ENCODE results near the gene CARHSP1.

Gene CARHSP1

DNA sequence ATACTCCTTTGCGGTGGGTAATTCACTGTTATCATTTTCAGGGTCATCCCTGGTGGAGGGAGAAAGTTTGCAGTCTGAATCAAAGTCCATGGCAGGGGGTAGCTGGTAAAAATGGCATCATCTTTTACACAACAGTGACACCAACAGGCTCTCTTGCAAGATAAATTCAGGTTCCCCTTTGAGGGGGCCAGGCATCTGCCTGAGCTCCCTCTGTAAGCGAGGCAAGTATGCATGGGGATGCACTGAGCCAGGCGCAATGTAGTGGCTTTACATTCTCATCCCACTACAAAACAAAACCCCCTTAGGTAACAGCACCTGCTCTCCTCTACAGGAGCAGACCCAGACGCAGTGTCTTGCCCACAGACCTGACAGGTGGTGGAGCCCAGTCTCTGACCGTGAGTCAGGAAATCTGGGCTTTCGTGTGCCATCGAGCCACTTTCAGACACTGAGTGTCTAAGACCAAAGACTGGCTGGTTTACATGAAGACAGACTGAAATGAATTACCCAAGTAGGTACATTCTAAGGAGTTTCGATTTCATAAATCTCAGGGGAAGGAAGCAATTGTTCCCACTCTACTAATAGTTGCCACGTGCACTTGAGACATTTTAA lies 31.0 kb upstream of the CARHSP1 start:
- no CpG with 5 or more reads among the region's 9 CpGs for WGBS (ENCODE audit: extremely low coverage, insufficient coverage, low lambda C conversion rate)
- peak; percentile 35 for DNase-seq

DNA sequence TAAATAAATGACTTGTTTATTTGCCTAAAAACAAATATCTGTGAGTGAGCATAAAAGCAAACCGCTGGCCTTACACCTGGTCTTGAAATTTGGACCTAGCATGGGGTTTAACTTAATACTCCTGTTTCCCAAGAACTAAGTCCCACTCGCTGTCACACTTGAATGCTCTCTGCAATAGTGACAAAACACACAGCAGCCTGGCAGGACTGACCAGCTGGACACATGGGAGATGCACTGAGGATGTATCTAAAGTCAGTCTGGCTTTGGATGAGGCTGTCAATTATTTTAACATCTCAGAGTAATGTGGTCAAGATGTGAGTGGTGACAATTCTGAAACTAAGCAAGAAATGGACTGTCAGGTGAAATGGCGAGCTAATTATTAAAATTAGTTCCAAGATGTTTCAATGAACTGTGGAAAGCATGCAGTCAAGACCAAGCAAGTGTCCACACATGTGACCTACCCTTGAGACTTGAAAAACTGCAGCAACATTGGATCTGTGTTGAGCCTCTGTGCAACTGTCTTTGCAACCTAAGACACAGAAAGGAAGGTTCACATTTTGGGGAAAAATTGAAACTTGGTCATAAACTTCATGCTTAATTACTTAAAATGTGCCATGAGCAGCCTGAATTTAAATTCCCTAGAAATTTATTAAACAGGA lies 30.0 kb upstream of the CARHSP1 start:
- Histone ChIP-seq H3K27ac (ENCODE audit: low read depth, low read length) (no peak overlapping the region), H3K36me3 (ENCODE audit: control insufficient read depth, insufficient read depth, low read length) (peaks cover 45% of the 10 kb centered on the region), H2BK15ac (replicated peaks; ENCODE audit: low read depth) (no peak overlapping the region), H2AK5ac (ENCODE audit: low read length) (no peak overlapping the region), H3K4me3 (ENCODE audit: low read length) (no peak overlapping the region), H2BK120ac (ENCODE audit: low read depth, low read length) (no peak overlapping the region), H3K4ac (ENCODE audit: low read depth, low read length) (no peak overlapping the region), H3K79me2 (ENCODE audit: control insufficient read depth, insufficient read depth, low read length) (no peaks in the 10 kb centered on the region), H3K18ac (ENCODE audit: low read length) (no peak overlapping the region), H4K5ac (ENCODE audit: low read length) (no peak overlapping the region), H3K56ac (ENCODE audit: low read length) (no peak overlapping the region), H4K8ac (ENCODE audit: low read depth, low read length) (no peak overlapping the region), H3K27me3 (ENCODE audit: insufficient read depth, low read length, poor library complexity) (no peaks in the 10 kb centered on the region), H3K4me1 (ENCODE audit: control insufficient read depth, low read depth, low read length) (no peaks in the 10 kb centered on the region), H2BK5ac (ENCODE audit: low read length) (no peak overlapping the region), H3K23ac (ENCODE audit: low read length) (no peak overlapping the region), H3K79me1 (ENCODE audit: low read length) (no peaks in the 10 kb centered on the region), H3K4me2 (ENCODE audit: low read length) (no peak overlapping the region), H3K9ac (ENCODE audit: low read length) (no peak overlapping the region)
- DNase-seq, result no peak
- WGBS (ENCODE audit: extremely low coverage, insufficient coverage, low lambda C conversion rate), result no CpG with 5 or more reads among the region's 3 CpGs

More for the DNA sequence above, 31.0 kb upstream of the CARHSP1 start:
- no peak overlapping the region for H3K9ac ChIP-seq (ENCODE audit: low read length)
- no peak overlapping the region for H2BK120ac ChIP-seq (ENCODE audit: low read depth, low read length)
- no peaks in the 10 kb centered on the region for H3K4me1 ChIP-seq (ENCODE audit: control insufficient read depth, low read depth, low read length)
- H2BK15ac ChIP-seq (replicated peaks; ENCODE audit: low read depth), result no peak overlapping the region
- no peak overlapping the region for H2BK5ac ChIP-seq (ENCODE audit: low read length)
- no peak overlapping the region for H3K23ac ChIP-seq (ENCODE audit: low read length)
- H2AK5ac ChIP-seq (ENCODE audit: low read length), result no peak overlapping the region
- H3K56ac ChIP-seq (ENCODE audit: low read length), result no peak overlapping the region
- H3K4ac ChIP-seq (ENCODE audit: low read depth, low read length), result no peak overlapping the region
- H3K36me3 ChIP-seq (ENCODE audit: control insufficient read depth, insufficient read depth, low read length), result peaks cover 43% of the 10 kb centered on the region
- no peak overlapping the region for H4K5ac ChIP-seq (ENCODE audit: low read length)
- no peak overlapping the region for H3K18ac ChIP-seq (ENCODE audit: low read length)
- no peak overlapping the region for H3K4me2 ChIP-seq (ENCODE audit: low read length)
- H4K8ac ChIP-seq (ENCODE audit: low read depth, low read length), result no peak overlapping the region
- H3K79me2 ChIP-seq (ENCODE audit: control insufficient read depth, insufficient read depth, low read length), result no peaks in the 10 kb centered on the region
- no peak overlapping the region for H3K27ac ChIP-seq (ENCODE audit: low read depth, low read length)
- no peak overlapping the region for H3K4me3 ChIP-seq (ENCODE audit: low read length)
- no peaks in the 10 kb centered on the region for H3K79me1 ChIP-seq (ENCODE audit: low read length)
- H3K27me3 ChIP-seq (ENCODE audit: insufficient read depth, low read length, poor library complexity), result no peaks in the 10 kb centered on the region

DNA sequence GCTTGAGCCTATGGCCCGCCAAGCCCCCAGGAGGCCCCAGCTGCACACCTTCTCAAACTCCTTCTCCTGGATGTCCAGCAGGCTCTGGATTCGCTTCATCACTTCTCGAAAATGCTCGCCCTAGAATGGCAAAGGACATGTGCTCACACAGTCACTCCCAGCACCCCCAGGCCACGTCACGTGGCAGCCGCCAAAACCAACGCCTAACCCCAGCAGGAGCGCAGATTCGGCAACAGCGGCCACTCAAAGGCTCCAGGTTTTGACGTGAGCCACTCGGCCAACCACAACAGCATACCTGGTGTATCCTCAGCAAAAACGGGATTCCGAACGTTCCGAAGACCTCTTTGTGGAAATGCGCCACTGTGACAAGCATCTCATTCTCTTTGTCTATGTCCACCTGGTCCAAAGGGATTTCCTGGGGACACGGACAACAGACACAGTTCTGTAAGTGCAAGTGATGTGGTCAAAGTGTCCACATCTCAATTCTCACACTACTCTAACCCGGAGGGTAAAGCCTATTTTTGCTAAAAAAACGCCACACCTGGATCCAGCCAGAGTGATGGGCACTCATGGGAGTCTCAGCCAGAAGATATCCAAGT lies 26.0 kb upstream of the CARHSP1 start:
- H3K27ac ChIP-seq (ENCODE audit: low read depth, low read length), result no peak overlapping the region
- no CpG with 5 or more reads among the region's 21 CpGs for WGBS (ENCODE audit: extremely low coverage, insufficient coverage, low lambda C conversion rate)

DNA sequence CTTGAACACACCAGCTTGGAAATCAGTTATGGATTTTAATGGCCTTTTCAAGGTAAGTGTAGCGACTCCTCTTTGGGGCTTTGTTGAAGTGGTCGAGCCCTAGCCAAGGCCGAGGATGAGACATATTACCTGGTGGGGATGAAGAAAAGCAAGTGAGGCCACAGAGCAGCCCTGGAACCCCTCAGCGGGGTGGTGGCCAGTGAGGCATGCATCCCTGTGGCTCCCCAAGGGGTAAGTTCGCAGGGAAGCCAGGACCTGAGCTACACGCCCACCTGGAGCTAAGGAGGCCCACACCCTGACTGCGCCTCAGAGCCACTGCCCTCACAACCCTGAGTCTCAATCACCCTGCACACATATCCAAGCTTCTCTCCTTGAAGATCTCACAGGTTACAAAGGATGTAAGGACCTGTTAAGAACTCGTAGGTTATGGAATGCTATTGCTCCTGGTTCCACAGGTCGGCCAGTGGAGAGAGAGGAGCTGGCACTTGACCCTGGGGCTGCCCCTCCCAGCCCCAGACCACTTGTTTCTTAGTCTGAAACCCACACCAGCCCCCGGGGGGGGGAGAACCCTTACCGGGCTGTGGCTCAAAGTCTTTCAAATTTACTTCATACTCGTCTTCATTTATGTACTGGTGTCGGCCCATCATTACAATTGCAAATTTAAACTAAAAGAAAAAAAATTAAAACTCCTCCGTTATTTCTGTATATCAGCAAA lies 25.3 kb upstream of the CARHSP1 start:
- Histone ChIP-seq H3K4me2 (ENCODE audit: low read length) (no peak overlapping the region), H2AK5ac (ENCODE audit: low read length) (no peak overlapping the region), H3K18ac (ENCODE audit: low read length) (no peak overlapping the region), H3K27ac (ENCODE audit: low read depth, low read length) (no peak overlapping the region), H2BK15ac (replicated peaks; ENCODE audit: low read depth) (no peak overlapping the region), H3K79me2 (ENCODE audit: control insufficient read depth, insufficient read depth, low read length) (no peaks in the 10 kb centered on the region), H3K79me1 (ENCODE audit: low read length) (no peaks in the 10 kb centered on the region), H3K36me3 (ENCODE audit: control insufficient read depth, insufficient read depth, low read length) (peaks cover 43% of the 10 kb centered on the region), H4K5ac (ENCODE audit: low read length) (no peak overlapping the region), H3K9ac (ENCODE audit: low read length) (no peak overlapping the region), H3K4me3 (ENCODE audit: low read length) (no peak overlapping the region), H3K27me3 (ENCODE audit: insufficient read depth, low read length, poor library complexity) (no peaks in the 10 kb centered on the region), H3K4me1 (ENCODE audit: control insufficient read depth, low read depth, low read length) (no peaks in the 10 kb centered on the region), H3K23ac (ENCODE audit: low read length) (no peak overlapping the region), H3K56ac (ENCODE audit: low read length) (no peak overlapping the region), H4K8ac (ENCODE audit: low read depth, low read length) (no peak overlapping the region), H3K4ac (ENCODE audit: low read depth, low read length) (no peak overlapping the region), H2BK5ac (ENCODE audit: low read length) (no peak overlapping the region), H2BK120ac (ENCODE audit: low read depth, low read length) (no peak overlapping the region)
- no CpG with 5 or more reads among the region's 14 CpGs for WGBS (ENCODE audit: extremely low coverage, insufficient coverage, low lambda C conversion rate)
- no peak for DNase-seq

More for the DNA sequence above, 26.0 kb upstream of the CARHSP1 start:
- DNase-seq, result no peak
- Histone ChIP-seq H2BK5ac (ENCODE audit: low read length) (no peak overlapping the region), H3K79me1 (ENCODE audit: low read length) (no peaks in the 10 kb centered on the region), H3K79me2 (ENCODE audit: control insufficient read depth, insufficient read depth, low read length) (no peaks in the 10 kb centered on the region), H3K4me2 (ENCODE audit: low read length) (no peak overlapping the region), H2BK15ac (replicated peaks; ENCODE audit: low read depth) (no peak overlapping the region), H3K9ac (ENCODE audit: low read length) (no peak overlapping the region), H3K18ac (ENCODE audit: low read length) (no peak overlapping the region), H3K27me3 (ENCODE audit: insufficient read depth, low read length, poor library complexity) (no peaks in the 10 kb centered on the region), H3K4ac (ENCODE audit: low read depth, low read length) (no peak overlapping the region), H4K8ac (ENCODE audit: low read depth, low read length) (no peak overlapping the region), H3K36me3 (ENCODE audit: control insufficient read depth, insufficient read depth, low read length) (peaks cover 45% of the 10 kb centered on the region), H2BK120ac (ENCODE audit: low read depth, low read length) (no peak overlapping the region), H2AK5ac (ENCODE audit: low read length) (no peak overlapping the region), H3K56ac (ENCODE audit: low read length) (no peak overlapping the region), H4K5ac (ENCODE audit: low read length) (no peak overlapping the region), H3K4me3 (ENCODE audit: low read length) (no peak overlapping the region), H3K23ac (ENCODE audit: low read length) (no peak overlapping the region), H3K4me1 (ENCODE audit: control insufficient read depth, low read depth, low read length) (no peaks in the 10 kb centered on the region)

GRCh38 chr16:8893426-8893825 lies 24.6 kb upstream of the CARHSP1 start:
- Histone ChIP-seq H3K56ac (ENCODE audit: low read length) (no peak overlapping the region), H3K4ac (ENCODE audit: low read depth, low read length) (no peak overlapping the region), H2AK5ac (ENCODE audit: low read length) (no peak overlapping the region), H3K18ac (ENCODE audit: low read length) (no peak overlapping the region), H3K9ac (ENCODE audit: low read length) (no peak overlapping the region), H3K36me3 (ENCODE audit: control insufficient read depth, insufficient read depth, low read length) (peaks cover 43% of the 10 kb centered on the region), H3K27ac (ENCODE audit: low read depth, low read length) (no peak overlapping the region), H3K27me3 (ENCODE audit: insufficient read depth, low read length, poor library complexity) (no peaks in the 10 kb centered on the region), H3K4me3 (ENCODE audit: low read length) (no peak overlapping the region), H2BK15ac (replicated peaks; ENCODE audit: low read depth) (no peak overlapping the region), H2BK120ac (ENCODE audit: low read depth, low read length) (no peak overlapping the region), H3K4me2 (ENCODE audit: low read length) (no peak overlapping the region), H3K79me1 (ENCODE audit: low read length) (no peaks in the 10 kb centered on the region), H2BK5ac (ENCODE audit: low read length) (no peak overlapping the region), H4K5ac (ENCODE audit: low read length) (no peak overlapping the region), H3K23ac (ENCODE audit: low read length) (no peak overlapping the region), H4K8ac (ENCODE audit: low read depth, low read length) (no peak overlapping the region), H3K79me2 (ENCODE audit: control insufficient read depth, insufficient read depth, low read length) (no peaks in the 10 kb centered on the region), H3K4me1 (ENCODE audit: control insufficient read depth, low read depth, low read length) (no peaks in the 10 kb centered on the region)
- no CpG with 5 or more reads among the region's 9 CpGs for WGBS (ENCODE audit: extremely low coverage, insufficient coverage, low lambda C conversion rate)
- no peak for DNase-seq

All from mesendoderm (in vitro differentiated cells).